ENCODE measurements around the gene DYNLT2B. TPM values are rescaled to one million over a fixed set of nuclear protein-coding genes. Genes with fewer than 3 reads are reported as not detected.

The DYNLT2B gene
- total RNA-seq, 4 donors from 2014 or later: 2.4 to 4.4 (median 3.7) TPM; not detected in 1

- Histone ChIP-seq H3K9me3 (no peaks in the 10 kb centered on the region), H3K4me3 (no peak overlapping the region), H3K27me3 (no peaks in the 10 kb centered on the region), H3K36me3 (no peaks in the 10 kb centered on the region), H3K27ac (no peak overlapping the region), H3K4me1 (no peaks in the 10 kb centered on the region)
- in situ Hi-C loops (cut with MboI; ENCODE audit: low pct_ligation_motif_present in 1 of 4, low pct_unique_long_range_greater_than_20kb in 1 of 4, low sequenced_read_pairs in 3 of 4) (no loop called here), intact Hi-C loops (cut with DNase I; ENCODE audit: low total_unique reads) (no loop called here)
- WGBS, 2 donors (ENCODE audit: low coverage in 1 of 2): 62 to 80% methylated on average over 2 of the region's 2 CpGs
- no peak for TF ChIP-seq CTCF (IDR thresholded peaks at IDR 0.05)
- TF ChIP-seq POLR2AphosphoS5 (IDR thresholded peaks at IDR 0.05): no peak
- no peak for TF ChIP-seq EP300 (IDR thresholded peaks at IDR 0.05; ENCODE audit: low read depth)
- no peak for TF ChIP-seq POLR2A (IDR thresholded peaks at IDR 0.05)
- no peak for DNase-seq
Measured at GRCh38 chr3:196340466-196340865, 22.4 kb upstream of the DYNLT2B start.

GRCh38 chr3:196339493-196340254 lies 21.6 kb upstream of the DYNLT2B start:
- Histone ChIP-seq H3K4me1 (no peaks in the 10 kb centered on the region), H3K36me3 (no peaks in the 10 kb centered on the region), H3K27ac (no peak overlapping the region), H3K4me3 (no peak overlapping the region), H3K27me3 (no peaks in the 10 kb centered on the region), H3K9me3 (no peaks in the 10 kb centered on the region)
- 86% methylated on average over 15 to 21 of the region's 21 CpGs for WGBS, 2 donors (ENCODE audit: low coverage in 1 of 2)
- no peak for DNase-seq
- in situ Hi-C loops (cut with MboI; ENCODE audit: low pct_ligation_motif_present in 1 of 4, low pct_unique_long_range_greater_than_20kb in 1 of 4, low sequenced_read_pairs in 3 of 4) (no loop called here), intact Hi-C loops (cut with DNase I; ENCODE audit: low total_unique reads) (no loop called here)
- TF ChIP-seq POLR2AphosphoS5 (IDR thresholded peaks at IDR 0.05) (no peak), CTCF (IDR thresholded peaks at IDR 0.05) (no peak)

- 85 to 86% methylated on average over 5 to 6 of the region's 6 CpGs for WGBS, 2 donors (ENCODE audit: low coverage in 1 of 2)
- no peaks in the 10 kb centered on the region for H3K27me3 ChIP-seq
- H3K27ac ChIP-seq: no peak overlapping the region
- TF ChIP-seq CTCF (IDR thresholded peaks at IDR 0.05) (no peak), POLR2A (IDR thresholded peaks at IDR 0.05) (no peak), EP300 (IDR thresholded peaks at IDR 0.05; ENCODE audit: low read depth) (no peak), POLR2AphosphoS5 (IDR thresholded peaks at IDR 0.05) (no peak)
- intact Hi-C loops (cut with DNase I; ENCODE audit: low total_unique reads) (no loop called here), in situ Hi-C loops (cut with MboI; ENCODE audit: low pct_ligation_motif_present in 1 of 4, low pct_unique_long_range_greater_than_20kb in 1 of 4, low sequenced_read_pairs in 3 of 4) (no loop called here)
- no peak overlapping the region for H3K4me3 ChIP-seq
- no peaks in the 10 kb centered on the region for H3K4me1 ChIP-seq
- no peak for DNase-seq
- no peaks in the 10 kb centered on the region for H3K9me3 ChIP-seq
- H3K36me3 ChIP-seq: no peaks in the 10 kb centered on the region
Measured at GRCh38 chr3:196339044-196339443, 21.0 kb upstream of the DYNLT2B start.

GRCh38 chr3:196336319-196337145 lies 18.5 kb upstream of the DYNLT2B start:
- no peak for DNase-seq
- WGBS, 2 donors (ENCODE audit: low coverage in 1 of 2): 72 to 83% methylated on average over 13 to 17 of the region's 17 CpGs
- no peak for TF ChIP-seq POLR2AphosphoS5 (IDR thresholded peaks at IDR 0.05)
- no peak for TF ChIP-seq EP300 (IDR thresholded peaks at IDR 0.05; ENCODE audit: low read depth)
- TF ChIP-seq POLR2A (IDR thresholded peaks at IDR 0.05): no peak
- no peak for TF ChIP-seq CTCF (IDR thresholded peaks at IDR 0.05)
- no peak overlapping the region for H3K4me3 ChIP-seq
- H3K27me3 ChIP-seq: no peaks in the 10 kb centered on the region
- no peaks in the 10 kb centered on the region for H3K9me3 ChIP-seq
- in situ Hi-C loops (cut with MboI; ENCODE audit: low pct_ligation_motif_present in 1 of 4, low pct_unique_long_range_greater_than_20kb in 1 of 4, low sequenced_read_pairs in 3 of 4) (no loop called here), intact Hi-C loops (cut with DNase I; ENCODE audit: low total_unique reads) (no loop called here)
- no peaks in the 10 kb centered on the region for H3K36me3 ChIP-seq
- H3K27ac ChIP-seq: no peak overlapping the region
- no peaks in the 10 kb centered on the region for H3K4me1 ChIP-seq

Data from transverse colon (tissue), 4 donors.